Stimulated activated naive B cell treated with anti-CD40 and anti-IgM and Interleukin-4, amounts not matched to agents 10 μg/mL and 1 μg/mL and 100 μg/mL, for 72 hours (primary cell): Measurements from ENCODE around the gene CD36.

ENCODE experiments used
- ATAC-seq, 2 donors: fragments of 150-1000 bp; cut with Tn5 transposase; replicated peaks; 2 replicates each; pipeline ENCODE4 v1.10.0; 2021; ENCODE audit warnings: moderate library complexity in 1 of 2
- DNase-seq: peaks from one replicate; pipeline ENCODE4 v3.0.0; 2021
- H3K27ac Mint-ChIP-seq: one replicate; pipeline ENCODE4 v1.8.0; 2022; ENCODE audit warnings: mild to moderate bottlenecking, mixed read lengths
- H3K27me3 Mint-ChIP-seq, 2 donors: one replicate each; pipeline ENCODE4 v1.8.0; 2022; ENCODE audit warnings: mixed read lengths in 2 of 2
- H3K36me3 Mint-ChIP-seq, 2 donors: one replicate each; pipeline ENCODE4 v1.8.0; 2022; ENCODE audit warnings: mixed read lengths in 2 of 2, mild to moderate bottlenecking in 1 of 2
- H3K4me1 Mint-ChIP-seq, 2 donors: one replicate each; pipeline ENCODE4 v1.8.0; 2022; ENCODE audit warnings: mixed read lengths in 2 of 2, mild to moderate bottlenecking in 1 of 2
- H3K4me3 Mint-ChIP-seq, 2 donors: one replicate each; pipeline ENCODE4 v1.8.0; 2022; ENCODE audit warnings: mild to moderate bottlenecking in 2 of 2, mixed read lengths in 2 of 2, moderate library complexity in 1 of 2
- H3K9me3 Mint-ChIP-seq, 2 donors: one replicate each; pipeline ENCODE4 v1.8.0; 2022; ENCODE audit warnings: mixed read lengths in 2 of 2, mild to moderate bottlenecking in 1 of 2

CD36 gene

GRCh38 chr7:80612880-80613279 lies 25.6 kb upstream of the CD36 start:
- H3K27ac Mint-ChIP-seq: no peak overlapping the region
- no peaks in the 10 kb centered on the region for H3K4me1 Mint-ChIP-seq
- H3K36me3 Mint-ChIP-seq: no peaks in the 10 kb centered on the region
- H3K27me3 Mint-ChIP-seq: no peaks in the 10 kb centered on the region
- H3K9me3 Mint-ChIP-seq: no peaks in the 10 kb centered on the region
- ATAC-seq: no peak
- DNase-seq: no peak
- H3K4me3 Mint-ChIP-seq: no peak overlapping the region

- ATAC-seq: no peak
- peaks cover 0 to 3% of the 10 kb centered on the region in 2 donors for H3K9me3 Mint-ChIP-seq
- H3K27me3 Mint-ChIP-seq: no peaks in the 10 kb centered on the region
- H3K27ac Mint-ChIP-seq: no peak overlapping the region
- DNase-seq: no peak
- H3K4me3 Mint-ChIP-seq: no peak overlapping the region
- peaks cover 0 to 5% of the 10 kb centered on the region in 2 donors for H3K4me1 Mint-ChIP-seq
- H3K36me3 Mint-ChIP-seq: no peaks in the 10 kb centered on the region
Measured at GRCh38 chr7:80613519-80613918, 24.9 kb upstream of the CD36 start.

- Mint-ChIP-seq H3K9me3 (peaks cover 0 to 4% of the 10 kb centered on the region in 2 donors), H3K36me3 (no peaks in the 10 kb centered on the region), H3K4me1 (peaks cover 0 to 7% of the 10 kb centered on the region in 2 donors), H3K27ac (no peak overlapping the region), H3K4me3 (no peak overlapping the region), H3K27me3 (no peaks in the 10 kb centered on the region)
- DNase-seq (no peak), ATAC-seq (no peak)
Measured at GRCh38 chr7:80614851-80615271, 23.6 kb upstream of the CD36 start.

DNA sequence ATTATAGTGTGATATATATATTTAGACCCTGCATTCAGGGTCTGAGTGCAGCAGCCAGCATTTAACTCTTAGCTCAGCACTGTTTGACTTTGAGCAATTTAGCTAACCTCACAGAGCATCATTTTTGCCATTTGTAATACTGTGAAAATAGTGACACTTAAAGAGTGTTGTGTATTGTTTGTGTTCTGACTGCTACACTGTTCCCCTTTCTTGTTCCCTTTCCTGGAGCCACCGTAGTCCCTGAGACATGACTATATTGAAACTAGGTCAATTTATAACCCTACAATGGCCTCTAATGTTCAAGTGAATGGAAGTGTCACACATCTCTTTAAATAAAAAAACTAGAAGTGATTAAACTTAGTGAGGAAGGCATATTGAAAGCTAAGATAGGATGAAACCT lies 20.3 kb upstream of the CD36 start:
- no peak overlapping the region for H3K27ac Mint-ChIP-seq
- no peak overlapping the region for H3K4me3 Mint-ChIP-seq
- DNase-seq (no peak), ATAC-seq (peak; percentile 95 to 96)
- peaks cover 0 to 16% of the 10 kb centered on the region in 2 donors for H3K4me1 Mint-ChIP-seq
- no peaks in the 10 kb centered on the region for H3K27me3 Mint-ChIP-seq
- peaks cover 0 to 6% of the 10 kb centered on the region in 2 donors for H3K9me3 Mint-ChIP-seq
- H3K36me3 Mint-ChIP-seq: no peaks in the 10 kb centered on the region

GRCh38 chr7:80619741-80620140 lies 18.7 kb upstream of the CD36 start:
- Mint-ChIP-seq H3K4me3 (no peak overlapping the region), H3K27me3 (no peaks in the 10 kb centered on the region), H3K4me1 (peaks cover 0 to 16% of the 10 kb centered on the region in 2 donors), H3K27ac (no peak overlapping the region), H3K36me3 (no peaks in the 10 kb centered on the region), H3K9me3 (peaks cover 0 to 6% of the 10 kb centered on the region in 2 donors)
- ATAC-seq: no peak
- no peak for DNase-seq

DNA sequence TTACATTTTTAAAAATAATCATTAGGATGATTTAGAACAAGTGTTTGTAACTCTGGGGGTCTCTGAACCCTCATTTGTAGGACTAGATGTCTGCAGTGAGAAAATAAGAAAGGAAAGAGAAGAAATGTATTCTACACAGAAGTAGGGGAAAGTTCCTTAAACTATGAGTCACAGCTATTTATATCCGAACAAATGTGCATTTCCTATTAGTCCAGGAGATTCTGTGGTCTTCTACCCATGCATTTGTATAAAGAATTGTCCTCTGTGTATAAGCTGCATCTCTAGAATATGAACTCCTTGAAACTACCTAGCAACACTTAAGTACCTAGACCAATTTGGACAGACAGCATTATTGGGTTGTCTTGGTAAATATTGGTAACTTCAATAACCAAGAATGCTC lies 15.9 kb upstream of the CD36 start:
- H3K9me3 Mint-ChIP-seq: peaks cover 0 to 6% of the 10 kb centered on the region in 2 donors
- no peak overlapping the region for H3K27ac Mint-ChIP-seq
- no peak overlapping the region for H3K4me3 Mint-ChIP-seq
- ATAC-seq (no peak), DNase-seq (no peak)
- peaks cover 0 to 16% of the 10 kb centered on the region in 2 donors for H3K4me1 Mint-ChIP-seq
- no peaks in the 10 kb centered on the region for H3K36me3 Mint-ChIP-seq
- H3K27me3 Mint-ChIP-seq: no peaks in the 10 kb centered on the region

GRCh38 chr7:80623503-80624252 lies 14.8 kb upstream of the CD36 start:
- no peak for ATAC-seq
- no peaks in the 10 kb centered on the region for H3K27me3 Mint-ChIP-seq
- H3K36me3 Mint-ChIP-seq: no peaks in the 10 kb centered on the region
- H3K4me1 Mint-ChIP-seq: peaks cover 0 to 9% of the 10 kb centered on the region in 2 donors
- H3K4me3 Mint-ChIP-seq: no peak overlapping the region
- no peak overlapping the region for H3K27ac Mint-ChIP-seq
- no peak for DNase-seq
- H3K9me3 Mint-ChIP-seq: peaks cover 0 to 2% of the 10 kb centered on the region in 2 donors

DNA sequence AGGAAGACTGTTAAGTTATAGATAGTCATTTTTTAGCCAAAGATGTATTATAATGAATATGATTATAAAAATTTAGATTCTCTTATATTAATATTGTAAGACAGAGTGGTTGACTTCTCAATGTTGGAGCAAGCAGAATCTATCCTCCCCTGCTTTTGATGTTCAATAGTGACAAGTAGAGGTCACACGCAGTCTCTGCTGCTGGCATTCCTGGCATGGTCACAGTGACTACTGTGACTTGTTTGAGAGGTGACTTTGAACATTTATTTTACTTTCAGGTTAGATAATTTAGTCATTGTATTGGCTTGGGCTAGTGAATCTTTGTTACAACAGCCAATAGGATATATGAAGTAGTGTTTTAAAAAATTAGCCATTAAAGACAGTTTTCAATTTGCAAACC lies 13.7 kb upstream of the CD36 start:
- no peak for DNase-seq

DNA sequence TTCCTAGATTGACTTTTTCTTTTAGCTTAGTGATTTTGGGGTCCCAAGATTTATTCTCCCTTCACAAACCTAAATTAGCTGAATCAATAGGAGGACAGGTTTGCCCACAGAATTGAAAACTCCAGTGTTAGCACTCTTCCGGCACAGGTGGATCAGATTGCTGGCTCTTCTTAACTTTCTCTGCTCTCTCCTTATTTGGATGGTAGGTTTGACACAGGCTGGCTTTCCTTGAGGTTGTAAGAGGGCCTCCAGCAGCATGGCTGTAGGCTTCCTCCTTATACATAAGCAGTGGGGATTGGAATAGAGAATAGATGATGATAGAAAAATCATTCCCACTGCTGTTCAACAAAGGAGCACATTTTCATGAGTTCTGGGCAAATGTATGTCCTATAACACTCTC lies 9.4 kb upstream of the CD36 start:
- Mint-ChIP-seq H3K27me3 (peaks cover 0 to 3% of the 10 kb centered on the region in 2 donors), H3K9me3 (no peaks in the 10 kb centered on the region)
- DNase-seq: no peak

More for the DNA sequence above, 13.7 kb upstream of the CD36 start:
- Mint-ChIP-seq H3K4me3 (no peak overlapping the region), H3K4me1 (peaks cover 0 to 9% of the 10 kb centered on the region in 2 donors), H3K27me3 (peaks cover 0 to 3% of the 10 kb centered on the region in 2 donors), H3K9me3 (peaks cover 0 to 2% of the 10 kb centered on the region in 2 donors), H3K27ac (no peak overlapping the region), H3K36me3 (no peaks in the 10 kb centered on the region)
- ATAC-seq: no peak

GRCh38 chr7:80630608-80631405 lies 7.6 kb upstream of the CD36 start:
- Mint-ChIP-seq H3K27me3 (peaks cover 0 to 4% of the 10 kb centered on the region in 2 donors), H3K4me3 (no peak overlapping the region), H3K27ac (no peak overlapping the region), H3K36me3 (no peaks in the 10 kb centered on the region), H3K4me1 (peaks cover under 1 to 11% of the 10 kb centered on the region in 2 donors), H3K9me3 (no peaks in the 10 kb centered on the region)
- DNase-seq (no peak), ATAC-seq (no peak)

More for the DNA sequence above, 9.4 kb upstream of the CD36 start:
- ATAC-seq: no peak
- Mint-ChIP-seq H3K4me3 (no peak overlapping the region), H3K27ac (no peak overlapping the region), H3K4me1 (peaks cover 0 to 11% of the 10 kb centered on the region in 2 donors), H3K36me3 (no peaks in the 10 kb centered on the region)

- no peak overlapping the region for H3K27ac Mint-ChIP-seq
- H3K36me3 Mint-ChIP-seq: no peaks in the 10 kb centered on the region
- ATAC-seq: no peak
- peaks cover 0 to 7% of the 10 kb centered on the region in 2 donors for H3K27me3 Mint-ChIP-seq
- no peaks in the 10 kb centered on the region for H3K9me3 Mint-ChIP-seq
- no peak for DNase-seq
- H3K4me3 Mint-ChIP-seq: no peak overlapping the region
- peaks cover 3 to 11% of the 10 kb centered on the region in 2 donors for H3K4me1 Mint-ChIP-seq
Measured at GRCh38 chr7:80631421-80631820, 7.0 kb upstream of the CD36 start.

DNA sequence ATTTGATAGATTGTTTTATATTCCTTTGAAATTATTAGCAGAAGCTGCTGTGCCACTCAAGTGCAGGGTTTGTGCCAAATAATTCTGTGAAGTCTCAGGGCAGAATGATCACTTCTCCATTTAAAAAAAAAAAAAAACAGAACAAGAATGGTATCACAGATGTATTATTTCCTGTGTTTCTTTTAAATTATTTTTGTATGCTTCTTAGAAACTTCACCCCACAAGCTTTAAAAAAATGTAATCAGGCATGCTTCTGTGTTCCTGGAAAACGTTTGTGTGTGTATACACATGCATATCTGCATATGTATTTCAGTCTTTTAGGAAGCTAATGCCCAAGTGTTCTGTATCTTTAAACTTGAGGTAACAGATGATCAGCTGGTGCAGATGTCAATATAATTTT lies 6.3 kb upstream of the CD36 start:
- peaks cover 0 to 7% of the 10 kb centered on the region in 2 donors for H3K27me3 Mint-ChIP-seq
- ATAC-seq (peak; percentile 52 to 65), DNase-seq (no peak)
- no peaks in the 10 kb centered on the region for H3K9me3 Mint-ChIP-seq
- no peak overlapping the region for H3K27ac Mint-ChIP-seq
- H3K4me1 Mint-ChIP-seq: peaks cover 3 to 11% of the 10 kb centered on the region in 2 donors
- H3K36me3 Mint-ChIP-seq: no peaks in the 10 kb centered on the region
- H3K4me3 Mint-ChIP-seq: no peak overlapping the region

- no peaks in the 10 kb centered on the region for H3K36me3 Mint-ChIP-seq
- peaks cover 0 to 7% of the 10 kb centered on the region in 2 donors for H3K27me3 Mint-ChIP-seq
- peaks cover 5 to 17% of the 10 kb centered on the region in 2 donors for H3K4me1 Mint-ChIP-seq
- no peak for ATAC-seq
- H3K9me3 Mint-ChIP-seq: no peaks in the 10 kb centered on the region
- DNase-seq: no peak
- H3K27ac Mint-ChIP-seq: no peak overlapping the region
- no peak overlapping the region for H3K4me3 Mint-ChIP-seq
Measured at GRCh38 chr7:80632819-80633218, 5.6 kb upstream of the CD36 start.

DNA sequence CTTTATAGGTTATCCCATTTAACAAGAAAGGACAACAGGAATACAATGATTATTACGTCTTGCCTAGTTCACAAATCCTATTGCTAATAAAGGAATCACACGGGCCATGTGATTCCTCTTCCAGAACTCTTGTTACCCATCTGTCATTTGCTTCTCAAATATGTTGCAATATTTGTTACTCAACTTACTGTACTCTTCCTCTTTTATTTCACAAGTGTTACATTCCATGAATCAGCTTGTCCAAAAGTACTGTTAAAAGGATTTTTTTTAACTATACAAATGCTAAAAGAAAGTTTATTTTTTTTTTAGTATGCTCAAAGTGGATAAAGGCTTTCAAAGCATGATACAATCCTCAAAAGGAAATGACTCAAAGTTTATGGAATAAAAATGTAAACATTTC lies 3.9 kb upstream of the CD36 start:
- peaks cover 0 to 3% of the 10 kb centered on the region in 2 donors for H3K27me3 Mint-ChIP-seq
- H3K9me3 Mint-ChIP-seq: no peaks in the 10 kb centered on the region
- no peak overlapping the region for H3K27ac Mint-ChIP-seq
- no peak for DNase-seq
- ATAC-seq: no peak
- no peaks in the 10 kb centered on the region for H3K36me3 Mint-ChIP-seq
- H3K4me1 Mint-ChIP-seq: peaks cover 6 to 17% of the 10 kb centered on the region in 2 donors
- H3K4me3 Mint-ChIP-seq: no peak overlapping the region

DNA sequence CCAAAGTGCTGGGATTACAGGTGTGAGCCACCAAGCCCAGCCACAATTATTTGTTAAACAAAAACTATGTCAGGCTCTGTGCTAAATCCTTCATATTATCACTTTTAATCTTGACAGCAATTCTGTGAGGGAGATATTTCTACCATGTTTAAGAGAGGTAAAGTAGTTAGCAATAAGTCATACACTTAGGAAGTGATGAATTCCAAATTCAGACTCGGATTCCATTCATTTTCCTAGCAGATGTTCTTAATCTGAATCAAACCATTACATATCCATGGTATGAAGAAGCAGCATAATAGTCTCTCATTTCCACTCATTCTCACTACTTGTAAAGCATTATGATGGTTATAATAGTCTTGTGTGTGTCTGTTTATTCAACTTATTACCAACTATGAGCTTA lies 2.9 kb upstream of the CD36 start:
- Mint-ChIP-seq H3K27ac (no peak overlapping the region), H3K4me3 (no peak overlapping the region), H3K4me1 (peaks cover 6 to 17% of the 10 kb centered on the region in 2 donors), H3K27me3 (peaks cover 0 to 3% of the 10 kb centered on the region in 2 donors), H3K9me3 (no peaks in the 10 kb centered on the region), H3K36me3 (no peaks in the 10 kb centered on the region)
- DNase-seq (no peak), ATAC-seq (no peak)
